ENCODE data around the gene DAG1.

DNA sequence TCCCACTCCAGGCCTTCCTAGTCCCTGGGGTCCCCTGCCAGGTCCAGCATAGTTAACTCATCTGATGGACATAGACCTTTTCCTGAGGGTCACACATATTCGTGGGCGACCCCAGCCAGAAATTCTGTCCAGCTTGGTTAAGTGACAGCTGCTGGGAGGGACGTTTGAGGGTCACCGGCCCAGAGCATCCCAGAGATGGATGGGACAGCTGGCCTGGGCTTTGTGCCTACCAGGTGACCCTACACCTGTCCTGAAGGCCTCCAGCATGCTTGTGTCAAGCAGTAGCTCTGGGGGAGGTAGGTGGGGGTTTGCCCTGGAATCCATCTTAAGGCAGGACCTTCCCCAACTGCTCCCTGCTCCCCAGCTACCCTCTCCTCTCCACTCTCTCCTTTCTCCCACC, 9.1 kb upstream of the DAG1 start:
- TF ChIP-seq POLR2A (IDR thresholded peaks at IDR 0.05; ENCODE audit: low read depth, low read length) (no peak), TAF1 (IDR thresholded peaks at IDR 0.05; ENCODE audit: low read depth, low read length) (no peak), POLR2AphosphoS5 (IDR thresholded peaks at IDR 0.05; ENCODE audit: low read depth, low read length) (no peak), PAX5 (IDR thresholded peaks at IDR 0.05; ENCODE audit: insufficient read depth, low read length, severe bottlenecking) (no peak), SPI1 (IDR thresholded peaks at IDR 0.05; ENCODE audit: low read depth, low read length) (no peak), POU2F2 (IDR thresholded peaks at IDR 0.05; ENCODE audit: low read depth, low read length) (no peak)
